GM21619 (cell line): ENCODE data around the gene DPP7.
A peak's percentile ranks its signal among the peaks of the same experiment; 100 is the strongest.
"Not testable (repeated sequence)": the region's sequence is repeated elsewhere in the genome, so short reads cannot be mapped to it uniquely, and the experiment has no call there.

Experiments used
- ATAC-seq: cut with Tn5 transposase; IDR thresholded peaks from one replicate; pipeline ENCODE4 v1.9.1; 2021; ENCODE audit not compliant: unreplicated experiment

DPP7 gene

GRCh38 chr9:137075275-137075775, 39.2 kb downstream of the DPP7 start:
- ATAC-seq, result no peak

- no peak for ATAC-seq
Observed at GRCh38 chr9:137074657-137075274, 39.8 kb downstream of the DPP7 start.

- no peak for ATAC-seq
Observed at GRCh38 chr9:137073992-137074399, 40.5 kb downstream of the DPP7 start.

GRCh38 chr9:137071282-137071681, 43.3 kb downstream of the DPP7 start:
- no peak for ATAC-seq

GRCh38 chr9:137070906-137071275, 43.6 kb downstream of the DPP7 start:
- ATAC-seq, result peak; percentile 10

GRCh38 chr9:137070201-137070905, 44.2 kb downstream of the DPP7 start, which contains the start of gene SAPCD2:
TSS of gene SAPCD2 (minus strand) at chr9:137070557. CDS start at chr9:137070460, 97 bp downstream.
- peak; percentile 65 for ATAC-seq

GRCh38 chr9:137069508-137070091, 44.9 kb downstream of the DPP7 start:
- ATAC-seq, result peak; percentile 13

GRCh38 chr9:137068539-137069507, 45.7 kb downstream of the DPP7 start:
- no peak for ATAC-seq

- no peak for ATAC-seq
Observed at GRCh38 chr9:137067860-137068538, 46.5 kb downstream of the DPP7 start.

GRCh38 chr9:137066096-137066861, 48.3 kb downstream of the DPP7 start:
- ATAC-seq, result no peak

GRCh38 chr9:137065336-137065967, 49.1 kb downstream of the DPP7 start:
- no peak for ATAC-seq

GRCh38 chr9:137064880-137065164, 49.7 kb downstream of the DPP7 start:
- ATAC-seq, result no peak

GRCh38 chr9:137064027-137064879, 50.3 kb downstream of the DPP7 start:
- ATAC-seq, result no peak

GRCh38 chr9:137063311-137064026, 51.1 kb downstream of the DPP7 start:
- no peak for ATAC-seq

GRCh38 chr9:137062798-137063197, 51.7 kb downstream of the DPP7 start:
- ATAC-seq, result not testable (repeated sequence)

- no peak for ATAC-seq
Observed at GRCh38 chr9:137062384-137062783, 52.1 kb downstream of the DPP7 start.
